RWPE2 (cell line): ENCODE data around the gene CD300H.

ENCODE experiments used
- ATAC-seq: fragments of 200-7000 bp; cut with Tn5 transposase; 3 replicates; pipeline ENCODE4 v1.9.1; 2021; ENCODE audit warnings: low read depth
- DNase-seq: peaks from one replicate; pipeline ENCODE4 v3.0.0-alpha.2; 2020; ENCODE audit warnings: low spot score
- H3K27ac ChIP-seq: fragments of 450-650 bp; 2 replicates; pipeline ENCODE4 v1.5.1; 2017; ENCODE audit warnings: mild to moderate bottlenecking; ENCODE audit not compliant: poor library complexity, severe bottlenecking
- H3K27me3 ChIP-seq: fragments of 250-450 bp; sonication (Bioruptor Pico); 2 replicates; pipeline ENCODE4 v1.5.1; 2021; ENCODE audit warnings: mild to moderate bottlenecking, moderate library complexity; ENCODE audit not compliant: insufficient read depth, poor library complexity, severe bottlenecking
- H3K36me3 ChIP-seq: fragments of 250-450 bp; sonication (Bioruptor Pico); 2 replicates; pipeline ENCODE4 v1.5.1; 2020; ENCODE audit warnings: low read depth, mild to moderate bottlenecking, moderate library complexity
- H3K4me1 ChIP-seq: fragments of 250-450 bp; sonication (Bioruptor Pico); 2 replicates; pipeline ENCODE4 v1.5.1; 2021; ENCODE audit warnings: mild to moderate bottlenecking, moderate library complexity; ENCODE audit not compliant: insufficient read depth, poor library complexity, severe bottlenecking
- H3K4me3 ChIP-seq: fragments of 250-450 bp; sonication (Bioruptor Pico); 2 replicates; pipeline ENCODE4 v1.5.1; 2021; ENCODE audit warnings: mild to moderate bottlenecking, moderate library complexity; ENCODE audit not compliant: severe bottlenecking
- H3K9me3 ChIP-seq: fragments of 250-450 bp; sonication (Bioruptor Pico); 2 replicates; pipeline ENCODE4 v1.5.1; 2021; ENCODE audit warnings: mild to moderate bottlenecking, moderate library complexity; ENCODE audit not compliant: severe bottlenecking
- TF ChIP-seq, protein P1 (sequence below): fragments of 450-650 bp; IDR thresholded peaks from one replicate; pipeline ENCODE4 v1.5.1; 2017; ENCODE audit warnings: mild to moderate bottlenecking, moderate library complexity; ENCODE audit not compliant: poor library complexity, severe bottlenecking

CD300H gene

DNA sequence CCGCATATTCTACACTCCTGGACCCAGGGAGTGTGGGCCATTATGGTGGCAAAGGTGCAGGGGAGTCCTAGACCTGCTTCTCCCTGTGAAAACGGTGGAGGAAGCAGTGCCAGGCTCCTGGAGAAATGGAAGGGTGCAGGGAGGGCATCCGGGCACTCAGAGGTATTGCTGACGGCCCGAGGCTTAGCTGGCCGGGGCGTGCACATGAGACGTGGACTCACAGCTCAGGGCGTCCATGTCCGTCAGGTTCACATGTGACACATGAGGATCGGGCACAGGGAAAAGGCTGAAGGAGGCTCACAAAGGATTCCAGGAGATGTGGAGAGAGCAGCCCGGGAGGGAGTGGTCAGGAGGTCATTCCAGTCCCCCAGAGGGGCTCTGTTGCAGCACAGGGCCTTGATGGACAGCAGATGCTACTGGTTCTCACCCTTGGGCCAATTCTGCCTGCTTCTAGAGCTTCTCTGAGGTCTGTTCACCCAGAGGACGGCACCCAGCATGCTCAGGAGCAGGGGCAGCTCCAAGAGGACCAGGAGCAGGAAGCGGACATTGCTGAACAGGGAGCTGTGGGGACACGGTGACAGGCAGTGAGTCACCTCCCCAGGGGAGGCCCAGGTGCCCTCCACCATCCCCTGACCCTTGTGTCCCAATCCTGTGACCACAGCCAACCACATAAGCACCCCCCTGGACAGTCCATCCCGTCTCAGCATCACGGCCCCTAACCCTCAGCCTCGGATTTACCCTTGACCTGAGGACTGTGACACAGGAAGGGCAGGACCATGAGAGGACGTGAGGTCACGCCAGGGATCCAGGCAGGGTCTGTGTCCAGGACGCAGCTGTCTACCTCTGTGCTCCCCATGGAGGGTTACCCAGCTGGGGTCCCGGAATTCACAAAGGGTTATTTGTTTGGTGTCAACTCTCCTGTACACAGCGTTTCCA is 25.9 kb downstream of the CD300H start:
- DNase-seq (no peak), ATAC-seq (no peak)
- TF ChIP-seq, protein P1, sequence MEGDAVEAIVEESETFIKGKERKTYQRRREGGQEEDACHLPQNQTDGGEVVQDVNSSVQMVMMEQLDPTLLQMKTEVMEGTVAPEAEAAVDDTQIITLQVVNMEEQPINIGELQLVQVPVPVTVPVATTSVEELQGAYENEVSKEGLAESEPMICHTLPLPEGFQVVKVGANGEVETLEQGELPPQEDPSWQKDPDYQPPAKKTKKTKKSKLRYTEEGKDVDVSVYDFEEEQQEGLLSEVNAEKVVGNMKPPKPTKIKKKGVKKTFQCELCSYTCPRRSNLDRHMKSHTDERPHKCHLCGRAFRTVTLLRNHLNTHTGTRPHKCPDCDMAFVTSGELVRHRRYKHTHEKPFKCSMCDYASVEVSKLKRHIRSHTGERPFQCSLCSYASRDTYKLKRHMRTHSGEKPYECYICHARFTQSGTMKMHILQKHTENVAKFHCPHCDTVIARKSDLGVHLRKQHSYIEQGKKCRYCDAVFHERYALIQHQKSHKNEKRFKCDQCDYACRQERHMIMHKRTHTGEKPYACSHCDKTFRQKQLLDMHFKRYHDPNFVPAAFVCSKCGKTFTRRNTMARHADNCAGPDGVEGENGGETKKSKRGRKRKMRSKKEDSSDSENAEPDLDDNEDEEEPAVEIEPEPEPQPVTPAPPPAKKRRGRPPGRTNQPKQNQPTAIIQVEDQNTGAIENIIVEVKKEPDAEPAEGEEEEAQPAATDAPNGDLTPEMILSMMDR, result no peak
- Histone ChIP-seq H3K27ac (no peak overlapping the region), H3K36me3 (no peaks in the 10 kb centered on the region), H3K27me3 (peaks cover 14% of the 10 kb centered on the region), H3K4me3 (no peak overlapping the region), H3K9me3 (no peaks in the 10 kb centered on the region), H3K4me1 (no peaks in the 10 kb centered on the region)

DNA sequence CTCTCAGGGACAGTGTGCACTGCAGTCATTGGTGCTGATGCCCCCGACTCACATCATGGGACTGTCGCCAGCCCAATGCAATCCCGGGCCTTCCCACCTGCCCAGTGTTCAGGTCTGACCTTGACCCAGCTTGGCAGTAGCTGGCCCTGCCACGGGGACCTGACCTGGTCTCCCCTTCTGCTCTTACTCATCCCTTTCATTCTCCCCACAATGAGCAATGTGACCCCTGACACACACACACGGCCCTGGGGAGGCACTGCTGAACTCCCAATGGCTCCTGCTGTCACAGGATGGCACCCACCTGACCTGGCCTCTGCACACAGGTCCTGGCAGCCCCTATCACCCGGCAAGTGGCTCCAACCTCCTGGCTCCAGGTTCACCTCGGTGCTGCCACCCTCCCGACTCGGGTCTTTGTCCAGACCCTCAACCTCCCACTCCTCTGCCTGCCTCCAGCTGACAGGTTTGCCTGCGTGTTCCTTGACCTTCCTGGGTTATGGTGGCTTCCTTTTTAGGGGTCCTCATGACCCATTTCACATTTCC is 28.0 kb downstream of the CD300H start:
- Histone ChIP-seq H3K9me3 (no peaks in the 10 kb centered on the region), H3K36me3 (no peaks in the 10 kb centered on the region), H3K4me1 (no peaks in the 10 kb centered on the region), H3K4me3 (no peak overlapping the region), H3K27me3 (peaks cover 21% of the 10 kb centered on the region), H3K27ac (no peak overlapping the region)
- TF ChIP-seq, protein P1, result no peak
- no peak for DNase-seq
- no peak for ATAC-seq

DNA sequence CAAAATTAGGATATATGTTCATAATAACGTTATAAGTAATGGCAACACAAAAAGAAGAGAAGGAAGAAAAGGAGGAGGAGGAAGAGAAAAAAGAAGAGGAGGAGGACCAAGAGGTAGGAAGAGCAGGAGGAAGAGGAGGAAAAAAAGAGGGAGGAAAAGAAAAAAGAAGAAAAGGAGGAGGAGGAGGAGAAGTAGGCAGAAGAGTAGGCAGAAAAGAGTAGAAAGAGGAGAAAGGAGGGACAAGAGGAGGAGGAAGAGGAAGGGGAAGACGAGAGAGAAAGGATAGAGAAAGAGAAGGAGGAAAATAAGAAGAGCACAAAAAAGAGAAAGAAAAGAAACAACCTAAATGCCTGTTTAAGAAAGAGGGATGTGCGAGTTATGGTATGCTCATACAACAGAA is 30.4 kb downstream of the CD300H start:
- no peak for ATAC-seq
- H3K27me3 ChIP-seq, result peaks cover 22% of the 10 kb centered on the region
- no peak for DNase-seq
- no peaks in the 10 kb centered on the region for H3K4me1 ChIP-seq
- TF ChIP-seq, protein P1, result no peak
- H3K36me3 ChIP-seq, result no peaks in the 10 kb centered on the region
- H3K9me3 ChIP-seq, result no peaks in the 10 kb centered on the region
- H3K4me3 ChIP-seq, result no peak overlapping the region
- H3K27ac ChIP-seq, result no peak overlapping the region

DNA sequence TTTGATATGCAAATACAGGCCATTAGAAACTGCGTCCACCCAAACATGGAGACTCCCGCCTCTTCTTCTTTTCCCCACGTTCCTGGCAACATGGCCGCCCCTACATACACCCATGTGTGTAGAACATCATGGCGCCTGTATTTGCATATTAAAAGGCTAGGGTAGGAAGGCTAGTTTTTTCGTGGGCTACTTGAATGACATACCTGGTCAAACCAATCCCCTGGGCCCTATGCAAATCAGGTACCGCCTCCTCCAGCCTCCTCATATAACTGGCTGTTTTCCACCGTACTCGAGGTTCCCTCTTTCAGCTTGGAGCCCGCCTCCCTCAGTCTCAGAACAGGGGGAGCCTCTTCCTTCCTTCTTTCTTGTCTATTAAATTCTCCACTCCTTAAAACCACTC is 35.2 kb downstream of the CD300H start:
- no peak for ATAC-seq
- Histone ChIP-seq H3K27ac (no peak overlapping the region), H3K27me3 (peaks cover 26% of the 10 kb centered on the region), H3K4me1 (no peaks in the 10 kb centered on the region), H3K36me3 (no peaks in the 10 kb centered on the region), H3K9me3 (no peaks in the 10 kb centered on the region), H3K4me3 (no peak overlapping the region)
- DNase-seq, result peak; percentile 9
- TF ChIP-seq, protein P1, result no peak
